GM19438 (cell line): Measurements from ENCODE around the gene NFATC2.

ENCODE experiments used
- ATAC-seq: cut with Tn5 transposase; IDR thresholded peaks from one replicate; pipeline ENCODE4 v1.9.1; 2021; ENCODE audit warnings: low read depth; ENCODE audit not compliant: unreplicated experiment

Gene NFATC2

GRCh38 chr20:51457533-51457932 is 85.0 kb downstream of the NFATC2 start:
- ATAC-seq: no peak

- ATAC-seq: no peak
These were observed 85.7 kb downstream of the NFATC2 start for GRCh38 chr20:51456511-51457509.

- ATAC-seq: no peak
These were observed 88.2 kb downstream of the NFATC2 start for GRCh38 chr20:51454250-51454865.

- ATAC-seq: no peak
These were observed 89.7 kb downstream of the NFATC2 start for GRCh38 chr20:51452734-51453365.

GRCh38 chr20:51452091-51452613 is 90.4 kb downstream of the NFATC2 start:
- no peak for ATAC-seq

- ATAC-seq: no peak
These were observed 91.0 kb downstream of the NFATC2 start for GRCh38 chr20:51451484-51451883.

GRCh38 chr20:51450984-51451383 is 91.5 kb downstream of the NFATC2 start:
- ATAC-seq: no peak

GRCh38 chr20:51450221-51450712 is 92.3 kb downstream of the NFATC2 start:
- ATAC-seq: no peak

GRCh38 chr20:51449498-51450220 is 92.9 kb downstream of the NFATC2 start:
- ATAC-seq: no peak

GRCh38 chr20:51447765-51448148 is 94.8 kb downstream of the NFATC2 start:
- ATAC-seq: no peak

- ATAC-seq: no peak
These were observed 95.3 kb downstream of the NFATC2 start for GRCh38 chr20:51447097-51447764.

GRCh38 chr20:51446656-51447055 is 95.9 kb downstream of the NFATC2 start:
- no peak for ATAC-seq

- no peak for ATAC-seq
These were observed 96.3 kb downstream of the NFATC2 start for GRCh38 chr20:51446230-51446629.

- no peak for ATAC-seq
These were observed 96.9 kb downstream of the NFATC2 start for GRCh38 chr20:51445591-51445990.

GRCh38 chr20:51444922-51445438 is 97.5 kb downstream of the NFATC2 start:
- ATAC-seq: no peak

- ATAC-seq: no peak
These were observed 98.1 kb downstream of the NFATC2 start for GRCh38 chr20:51444467-51444866.

- ATAC-seq: no peak
These were observed 99.9 kb downstream of the NFATC2 start for GRCh38 chr20:51442602-51443001.

- ATAC-seq: no peak
These were observed 101.9 kb downstream of the NFATC2 start for GRCh38 chr20:51440589-51440988.

GRCh38 chr20:51439160-51439689 is 103.3 kb downstream of the NFATC2 start:
- no peak for ATAC-seq
